ENCODE data around the gene SPRED1. TPM values are rescaled to one million over a fixed set of nuclear protein-coding genes. Genes with fewer than 3 reads are reported as not detected.

SPRED1 gene
- polyA plus RNA-seq, 3 donors: 32.8 to 36.5 (median 34.6) TPM

DNA sequence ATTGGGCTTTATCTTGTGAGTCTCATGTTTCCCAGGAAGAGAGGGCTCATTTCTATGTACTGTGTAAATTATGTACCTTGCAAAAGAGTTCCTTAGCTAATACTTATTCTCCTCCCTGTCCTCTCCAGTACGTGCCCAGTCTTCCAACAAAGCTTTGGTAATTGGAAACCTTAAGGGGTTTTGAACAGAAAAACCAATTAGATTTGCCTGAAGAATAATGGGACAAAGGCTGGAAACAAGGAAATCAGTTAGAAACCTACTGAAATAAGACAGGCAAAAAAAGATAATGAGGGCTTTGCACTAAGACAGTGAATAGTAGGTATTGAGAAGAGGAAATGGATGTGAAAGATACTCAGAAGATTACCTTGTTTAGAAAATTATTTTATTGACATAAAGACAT is 82.5 kb downstream of the SPRED1 start:
- no peak for DNase-seq (ENCODE audit: low read depth in 3 of 3, low spot score in 2 of 3)

DNA sequence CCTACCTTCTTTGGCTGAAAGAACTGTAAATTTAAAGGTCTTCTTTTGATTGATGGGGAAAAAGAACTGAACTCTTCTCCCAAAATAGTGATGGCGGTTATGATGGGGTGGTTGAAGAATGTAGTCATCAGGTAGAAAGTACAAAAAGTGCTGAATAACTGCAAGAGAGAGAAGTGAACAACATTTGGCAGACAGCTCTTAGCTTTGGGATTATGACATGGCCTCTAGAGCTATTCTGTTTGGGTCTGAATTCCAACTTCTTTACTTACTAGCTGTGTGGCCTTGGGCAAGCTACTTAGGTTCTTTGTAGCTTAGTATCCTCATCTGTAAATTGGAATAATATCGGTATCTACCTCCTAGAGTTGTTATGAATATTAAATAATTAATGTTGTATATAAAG is 91.7 kb downstream of the SPRED1 start:
- DNase-seq (ENCODE audit: low read depth in 3 of 3, low spot score in 2 of 3): no peak

DNA sequence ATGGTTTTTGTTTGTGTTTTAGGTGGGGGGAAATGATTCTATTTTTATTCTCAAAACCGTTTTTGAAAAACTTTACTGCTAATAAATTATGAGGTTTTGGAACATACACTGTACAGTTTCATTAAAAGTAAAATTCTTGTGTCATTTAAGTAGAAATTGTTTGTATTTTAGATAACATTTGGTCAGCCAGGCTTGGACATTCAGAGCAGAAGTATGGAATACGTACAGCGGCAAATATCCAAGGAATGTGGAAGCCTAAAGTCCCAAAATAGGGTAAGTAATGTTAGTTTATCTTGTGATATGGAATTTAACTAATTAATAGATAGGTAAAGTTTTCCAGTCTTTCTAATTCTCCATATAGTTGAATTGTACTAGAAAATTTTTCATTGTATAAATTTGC is 96.6 kb downstream of the SPRED1 start:
- DNase-seq (ENCODE audit: low read depth in 3 of 3, low spot score in 2 of 3): no peak

DNA sequence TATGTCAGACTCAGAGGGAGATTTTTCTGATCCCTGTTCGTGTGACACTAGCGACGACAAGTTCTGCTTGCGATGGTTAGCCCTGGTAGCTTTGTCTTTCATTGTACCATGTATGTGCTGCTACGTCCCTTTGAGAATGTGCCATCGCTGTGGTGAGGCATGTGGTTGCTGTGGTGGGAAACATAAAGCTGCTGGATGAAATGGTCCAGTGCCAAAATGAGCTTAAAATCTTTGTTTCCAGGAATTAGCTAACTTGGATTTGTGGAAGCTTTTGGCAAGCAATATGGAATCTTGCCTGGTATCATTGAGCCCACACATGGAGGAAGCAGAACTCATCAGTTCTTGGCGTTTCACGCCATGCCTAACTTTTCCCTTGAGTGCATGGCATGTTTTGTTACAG is 98.8 kb downstream of the SPRED1 start:
- DNase-seq (ENCODE audit: low read depth in 3 of 3, low spot score in 2 of 3): no peak

DNA sequence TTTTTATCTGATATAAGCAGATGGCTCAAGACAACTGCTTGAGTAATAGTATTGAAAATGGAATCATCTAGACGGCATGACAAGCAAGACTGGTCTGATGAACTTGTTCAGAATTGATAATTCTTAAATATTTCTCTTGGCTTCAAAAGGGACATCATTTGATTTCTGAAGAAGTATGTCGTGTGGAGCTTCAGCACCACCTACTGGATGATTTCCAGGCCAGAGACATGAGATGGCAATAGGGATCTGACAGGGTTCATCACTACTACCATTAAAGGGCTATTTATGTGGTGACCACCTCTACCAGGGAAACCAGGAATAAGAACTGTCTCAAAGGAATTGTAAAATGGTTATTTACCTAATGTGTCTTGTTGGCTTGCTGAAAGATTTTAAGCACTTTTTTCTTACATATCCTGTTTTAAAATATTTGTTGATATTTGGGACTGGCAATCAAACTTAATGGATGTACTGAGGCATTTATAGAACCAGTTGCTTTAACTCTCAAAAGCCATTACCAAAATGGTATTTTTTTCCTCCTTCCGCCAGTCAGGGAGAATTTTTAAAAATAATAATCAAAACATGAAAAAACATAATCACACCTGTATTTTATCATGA is 101.8 kb downstream of the SPRED1 start:
- DNase-seq (ENCODE audit: low read depth in 3 of 3, low spot score in 2 of 3): peak in 2 of 3 donors; percentile 38 to 41

DNA sequence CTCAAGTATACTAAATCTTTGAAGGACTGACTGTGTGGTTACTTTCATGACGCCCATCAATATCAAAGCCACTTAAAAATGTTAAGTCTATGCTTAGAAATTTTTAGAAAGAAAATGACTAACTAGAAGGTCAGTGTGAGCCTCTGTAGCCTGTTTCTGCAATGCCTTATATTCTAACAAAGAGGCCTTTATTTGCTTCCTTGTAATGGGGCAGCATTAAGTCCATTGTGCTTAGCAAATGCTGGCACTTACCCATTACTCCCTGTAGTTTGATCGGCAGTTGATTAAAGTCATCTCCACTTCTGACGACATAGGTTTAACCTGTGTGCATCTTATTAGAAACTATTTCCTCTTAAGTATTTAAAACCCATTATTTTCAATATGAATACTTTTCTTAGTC is 109.7 kb downstream of the SPRED1 start:
- no peak for DNase-seq (ENCODE audit: low read depth in 3 of 3, low spot score in 2 of 3)

DNA sequence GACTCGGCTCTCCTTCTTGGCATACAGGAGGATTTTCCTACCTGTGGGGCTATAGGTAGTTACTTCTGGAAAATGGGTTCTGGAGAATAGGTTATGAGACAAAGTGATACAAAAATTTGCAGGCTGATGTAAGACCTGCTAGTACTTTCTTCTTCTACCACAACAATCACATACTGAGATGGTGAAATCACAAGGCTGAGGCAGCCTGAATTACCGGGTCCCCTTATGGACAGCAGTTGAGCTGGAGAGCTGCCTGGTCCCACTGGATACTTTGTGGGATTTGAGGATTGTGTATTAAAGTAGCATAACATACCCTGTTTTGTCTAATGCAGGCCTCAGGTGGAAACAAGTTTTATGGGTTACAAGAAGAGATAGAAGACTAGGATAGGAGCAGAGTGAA is 114.8 kb downstream of the SPRED1 start:
- no peak for DNase-seq (ENCODE audit: low read depth in 3 of 3, low spot score in 2 of 3)

DNA sequence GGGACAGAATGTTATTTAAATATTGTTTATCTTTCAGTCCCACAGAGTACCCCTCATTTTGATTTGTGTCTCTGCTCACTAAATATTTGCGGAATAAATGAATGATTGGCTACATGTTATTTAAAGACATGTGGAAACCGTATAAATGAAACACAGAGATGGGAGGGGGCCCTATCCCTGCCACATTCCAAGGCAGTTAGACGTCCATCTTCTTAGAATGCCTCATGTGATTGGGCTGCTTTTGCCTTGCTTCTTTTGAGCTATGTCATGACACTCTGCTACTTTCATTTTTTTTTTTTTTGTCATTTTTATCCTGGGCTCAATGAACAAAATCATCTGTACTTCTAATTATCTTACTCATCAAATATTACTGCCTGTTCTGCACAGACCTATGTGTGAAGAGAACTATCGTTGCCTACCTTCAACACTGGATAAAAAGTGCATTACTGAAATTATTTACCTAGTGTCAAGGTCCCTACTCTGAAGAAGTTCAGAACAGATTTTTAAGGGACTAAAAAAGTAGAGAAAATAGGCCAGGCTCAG is 117.4 kb downstream of the SPRED1 start:
- no peak for DNase-seq (ENCODE audit: low read depth in 3 of 3, low spot score in 2 of 3)

DNA sequence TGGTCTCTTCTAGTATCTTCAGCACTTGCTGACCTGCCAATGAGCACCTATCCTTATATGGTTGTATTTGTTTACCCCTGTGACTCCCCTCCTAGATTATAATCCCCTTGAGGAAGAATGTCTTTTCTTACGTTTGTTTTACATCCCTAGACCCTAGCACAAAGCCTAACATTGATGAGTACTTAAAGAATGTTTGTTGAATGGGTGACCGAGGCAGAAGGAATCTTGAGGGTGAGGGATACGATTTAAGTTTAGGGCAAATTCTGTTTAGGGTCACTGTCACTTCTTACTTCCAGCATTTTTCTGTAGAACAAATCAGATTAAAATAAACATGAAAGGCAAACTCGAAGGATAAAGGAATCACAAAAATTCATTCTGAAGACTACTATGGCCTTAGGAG is 120.4 kb downstream of the SPRED1 start:
- no peak for DNase-seq (ENCODE audit: low read depth in 3 of 3, low spot score in 2 of 3)

DNA sequence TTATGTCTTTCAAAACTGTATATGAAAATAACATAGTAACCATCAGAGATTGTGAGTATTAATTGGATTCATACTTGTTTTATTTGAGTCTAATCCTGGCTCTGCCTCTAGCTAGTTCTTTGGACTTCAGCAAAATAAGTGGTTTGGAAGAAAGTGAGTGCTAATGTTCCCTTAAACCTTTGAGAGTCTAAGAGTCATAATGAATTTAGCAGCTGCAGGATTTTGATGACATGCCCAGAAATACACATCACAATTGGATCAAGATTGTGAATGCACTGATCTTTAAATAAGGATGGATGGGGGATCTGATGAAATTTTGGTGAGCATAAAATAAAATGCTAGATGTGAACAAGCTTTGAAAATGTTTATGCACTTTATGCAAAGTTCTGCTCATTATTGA is 121.4 kb downstream of the SPRED1 start:
- no peak for DNase-seq (ENCODE audit: low read depth in 3 of 3, low spot score in 2 of 3)

DNA sequence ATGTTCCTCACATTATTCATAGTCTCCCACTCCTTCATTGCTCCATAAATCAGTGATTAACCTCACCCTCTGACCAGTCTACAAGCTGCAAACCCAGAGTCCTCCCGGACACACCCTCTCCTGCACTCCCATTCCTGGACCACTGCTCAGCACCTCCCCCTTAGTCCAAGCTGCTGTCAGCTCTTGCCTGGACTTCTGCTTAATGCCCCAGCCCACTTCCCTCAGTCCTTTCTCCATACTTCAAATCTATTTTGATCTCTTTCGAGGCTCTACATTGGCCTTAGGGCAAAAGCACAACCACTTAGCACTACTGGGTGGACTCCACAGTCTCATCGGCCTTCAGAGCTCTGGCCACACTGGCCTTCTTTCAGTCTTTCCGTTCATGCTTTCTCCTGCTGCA is 121.9 kb downstream of the SPRED1 start:
- DNase-seq (ENCODE audit: low read depth in 3 of 3, low spot score in 2 of 3): no peak

DNA sequence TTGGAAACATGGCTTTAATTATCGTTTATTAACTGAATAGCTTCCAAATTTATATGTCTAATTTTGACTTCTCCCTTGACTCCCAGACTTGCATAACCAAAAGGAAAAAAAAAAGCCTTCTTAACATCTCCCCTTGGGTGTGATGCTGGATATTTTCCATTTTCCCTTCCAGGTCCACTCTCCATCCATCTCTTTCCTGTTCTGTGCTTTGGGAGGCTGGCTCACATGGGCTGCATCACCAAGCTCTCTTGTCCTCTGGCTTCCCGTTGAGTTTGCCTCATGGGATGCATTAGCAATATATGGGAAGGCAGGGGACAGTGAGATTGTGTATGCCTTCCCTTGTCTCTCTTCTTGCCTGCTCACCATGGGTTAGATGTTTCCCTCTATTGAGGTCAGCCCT is 123.4 kb downstream of the SPRED1 start:
- DNase-seq (ENCODE audit: low read depth in 3 of 3, low spot score in 2 of 3): no peak

DNA sequence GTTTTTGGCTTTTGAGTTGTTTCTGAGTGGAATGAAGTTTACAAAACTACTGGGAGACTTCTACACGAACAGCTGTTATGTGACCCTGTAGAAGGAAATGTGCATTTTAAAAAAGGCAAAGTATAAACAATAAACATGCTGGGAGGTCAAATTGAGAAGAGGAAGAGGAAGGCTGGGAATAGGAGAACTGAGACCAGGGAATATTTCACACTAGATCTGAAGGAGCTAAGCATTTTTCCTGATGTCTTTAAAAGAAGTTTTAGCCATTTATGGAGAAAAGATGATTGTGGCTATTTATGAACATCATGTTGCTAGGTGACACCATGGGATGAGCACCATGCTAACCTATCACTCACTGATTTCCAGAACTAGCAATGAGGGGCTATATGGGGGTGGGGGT is 125.0 kb downstream of the SPRED1 start:
- peak in 1 of 3 donors; percentile 27 for DNase-seq (ENCODE audit: low read depth in 3 of 3, low spot score in 2 of 3)

DNA sequence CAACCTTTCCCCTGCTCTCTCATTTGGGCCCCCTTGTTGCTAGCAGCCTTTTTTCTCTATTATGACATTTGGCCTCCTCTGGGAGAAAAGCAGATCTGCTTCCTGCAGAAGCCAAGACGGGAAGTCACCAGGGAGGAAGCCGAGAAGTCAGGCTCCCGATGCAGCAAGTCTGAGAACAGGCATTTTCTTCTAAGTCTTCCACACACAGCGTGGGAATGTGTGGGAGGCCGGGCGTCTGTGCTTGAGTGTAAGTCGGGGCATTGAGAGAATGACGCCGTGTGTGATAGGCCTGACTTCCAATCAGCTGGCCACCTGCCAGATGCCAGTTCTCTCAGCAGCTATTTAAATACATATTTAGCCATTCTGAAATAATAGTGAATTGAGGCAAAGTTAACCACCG is 125.5 kb downstream of the SPRED1 start:
- peak in 1 of 3 donors; percentile 5 for DNase-seq (ENCODE audit: low read depth in 3 of 3, low spot score in 2 of 3)

DNA sequence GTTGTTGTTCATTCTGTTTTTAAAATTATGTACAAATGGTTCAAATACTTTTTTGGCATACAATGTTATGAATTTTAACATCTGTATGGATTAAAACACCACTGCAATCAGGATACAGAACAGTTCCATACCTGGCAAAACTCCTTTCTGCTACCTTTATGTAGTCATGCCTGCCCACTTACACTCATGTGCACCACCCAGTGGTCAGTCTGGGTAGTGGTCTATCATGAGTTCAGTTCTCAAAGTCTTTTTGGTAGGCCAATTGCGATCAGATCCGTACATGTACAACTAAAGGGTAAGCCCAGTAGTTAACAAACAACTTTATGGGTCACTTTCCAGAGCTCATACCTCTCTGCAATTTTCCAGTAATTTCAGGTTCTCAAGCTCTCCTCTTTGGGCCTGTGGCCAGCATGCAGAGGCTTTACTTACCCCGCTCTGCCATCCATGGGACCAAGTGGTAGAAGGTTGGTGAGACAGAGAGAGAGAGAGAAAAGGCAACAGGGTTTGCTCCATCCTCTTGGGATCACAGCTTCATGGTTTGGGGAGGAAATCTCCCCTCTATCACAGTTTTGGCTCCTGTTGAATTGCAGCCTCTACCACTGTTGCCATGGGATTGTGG is 137.4 kb downstream of the SPRED1 start:
- no peak for DNase-seq (ENCODE audit: low read depth in 3 of 3, low spot score in 2 of 3)

DNA sequence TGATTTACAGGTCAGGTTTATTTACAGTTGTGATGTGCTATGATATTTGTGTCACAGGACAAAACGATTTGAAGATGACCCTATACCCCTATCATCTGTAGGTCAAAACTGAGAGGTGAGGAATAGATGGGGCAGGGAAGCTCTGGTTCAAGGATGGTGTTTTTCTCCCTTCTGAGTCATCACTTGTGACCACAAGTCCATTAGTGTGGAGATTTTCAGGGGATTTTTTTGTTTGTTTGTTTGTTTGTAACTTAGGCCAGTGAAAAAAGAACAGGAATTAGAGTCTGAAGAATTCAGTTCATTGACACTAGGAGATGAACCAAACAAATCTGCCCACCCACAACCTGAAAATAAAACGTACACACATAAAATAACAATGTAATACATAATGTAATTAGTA is 138.6 kb downstream of the SPRED1 start:
- no peak for DNase-seq (ENCODE audit: low read depth in 3 of 3, low spot score in 2 of 3)

DNA sequence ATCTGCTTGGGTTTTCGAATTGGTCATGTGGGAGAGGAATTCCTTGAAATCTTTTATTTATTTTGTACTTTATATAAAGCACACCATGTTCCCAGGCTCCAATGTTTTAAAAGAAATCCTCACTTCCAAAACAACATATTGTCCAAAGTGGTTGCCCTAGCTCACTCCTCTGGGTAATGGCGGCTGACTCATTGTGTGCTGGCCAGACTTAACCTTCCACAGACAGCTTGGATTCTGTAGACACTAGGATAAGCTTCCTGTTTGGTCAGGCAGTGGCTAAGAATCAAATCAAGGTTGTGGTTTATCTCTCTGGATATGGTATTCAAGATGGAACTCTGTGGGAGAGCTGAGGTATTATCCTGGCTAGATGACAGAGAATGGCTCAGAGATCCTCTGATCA is 145.5 kb downstream of the SPRED1 start:
- no peak for DNase-seq (ENCODE audit: low read depth in 3 of 3, low spot score in 2 of 3)

DNA sequence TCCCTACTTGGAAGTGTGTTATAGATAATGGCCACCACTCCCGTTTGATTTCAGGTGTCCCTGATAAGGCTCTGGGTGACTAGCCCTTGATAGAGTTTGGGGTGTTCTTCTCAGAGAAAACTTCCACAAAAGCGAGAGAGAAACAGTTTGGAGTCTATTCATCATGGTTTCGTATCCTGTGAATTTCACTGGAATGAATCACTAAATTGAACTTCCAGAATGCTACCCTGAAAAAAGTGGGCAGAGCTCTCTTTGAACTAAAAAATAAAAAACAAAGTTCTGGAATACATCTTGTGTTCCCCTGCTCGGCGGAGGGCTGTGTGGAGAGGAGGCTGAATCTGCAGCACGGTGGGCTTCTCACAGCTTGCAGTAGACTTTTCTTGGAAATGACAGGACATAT is 148.5 kb downstream of the SPRED1 start:
- DNase-seq (ENCODE audit: low read depth in 3 of 3, low spot score in 2 of 3): no peak

DNA sequence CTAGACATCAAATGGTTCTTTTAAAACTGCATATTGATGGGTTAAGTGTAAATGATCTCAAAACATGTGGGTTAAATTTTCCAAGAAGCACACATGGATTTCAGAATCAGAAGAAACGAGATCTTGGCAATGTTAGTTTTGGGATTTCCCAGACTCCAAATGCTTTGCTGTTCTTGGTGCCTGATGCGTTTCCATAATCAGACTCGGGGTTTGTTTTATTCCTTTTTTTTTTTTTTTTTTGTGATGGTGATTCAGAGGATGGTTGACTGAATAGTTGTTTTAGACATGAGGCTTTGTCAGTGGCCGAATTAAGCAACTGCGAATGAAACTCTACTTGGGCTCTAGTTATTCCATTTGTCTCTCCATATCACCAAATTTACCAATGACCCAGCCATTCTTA is 149.1 kb downstream of the SPRED1 start:
- DNase-seq (ENCODE audit: low read depth in 3 of 3, low spot score in 2 of 3): no peak

DNA sequence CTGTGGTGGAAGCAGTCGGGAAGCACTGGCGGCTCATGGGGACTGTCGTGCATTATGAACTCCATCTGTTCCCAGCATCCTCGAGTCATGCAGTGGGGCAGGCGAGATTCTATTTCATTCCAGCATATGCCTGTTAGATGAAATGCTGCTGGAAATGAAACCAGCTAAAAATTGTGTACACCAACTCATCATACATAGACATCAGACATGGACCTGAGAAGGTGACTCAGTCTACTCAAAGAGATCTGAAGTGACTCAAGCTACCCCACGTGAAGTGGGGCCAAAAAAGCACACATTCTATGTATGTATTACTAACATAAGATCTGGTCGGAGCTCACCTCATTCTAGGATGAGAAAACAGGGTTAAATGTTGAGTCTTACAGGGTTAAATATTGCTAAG is 153.8 kb downstream of the SPRED1 start:
- DNase-seq (ENCODE audit: low read depth in 3 of 3, low spot score in 2 of 3): no peak
